GM23338 (cell line): Measurements from ENCODE around the gene IRX5. TPM values are rescaled to one million over a fixed set of nuclear protein-coding genes. Genes with fewer than 3 reads are reported as not detected.

Experiments used
- ATAC-seq: fragments of 200-7000 bp; cut with Tn5 transposase; 3 replicates; pipeline ENCODE4 v1.9.1; 2020
- DNase-seq: peaks from one replicate; pipeline ENCODE4 v3.0.0-alpha.2; 2015; ENCODE audit warnings: low spot score
- H2AFZ ChIP-seq: fragments of 200-600 bp; sonication (generic); 2 replicates; pipeline ENCODE4 v1.8.0; 2016; ENCODE audit warnings: antibody characterized with exemption, mild to moderate bottlenecking, moderate library complexity
- H3F3A ChIP-seq: fragments of 200-600 bp; sonication (generic); replicated peaks from 2 replicates; pipeline ENCODE4 v1.8.0; 2017; ENCODE audit warnings: antibody characterized with exemption, mixed run types, low read depth
- H3K27ac ChIP-seq: fragments of 200-600 bp; sonication (generic); 2 replicates; pipeline ENCODE4 v1.6.1; 2016; ENCODE audit warnings: low read depth
- H3K27me3 ChIP-seq: fragments of 200-600 bp; sonication (generic); 2 replicates; pipeline ENCODE4 v1.8.0; 2016; ENCODE audit warnings: mild to moderate bottlenecking, mixed run types, moderate library complexity; ENCODE audit not compliant: insufficient read depth
- H3K36me3 ChIP-seq: fragments of 200-600 bp; sonication (generic); 2 replicates; pipeline ENCODE4 v1.8.0; 2016; ENCODE audit warnings: mild to moderate bottlenecking; ENCODE audit not compliant: insufficient read depth
- H3K4me1 ChIP-seq: fragments of 200-600 bp; sonication (generic); 2 replicates; pipeline ENCODE4 v1.8.0; 2016; ENCODE audit warnings: mild to moderate bottlenecking, moderate library complexity; ENCODE audit not compliant: insufficient read depth
- H3K4me2 ChIP-seq: fragments of 200-600 bp; sonication (generic); 2 replicates; pipeline ENCODE4 v1.7.1; 2017; ENCODE audit warnings: mixed run types
- H3K4me3 ChIP-seq: fragments of 200-600 bp; sonication (generic); 2 replicates; pipeline ENCODE4 v1.6.1; 2016; ENCODE audit warnings: mixed run types
- H3K79me2 ChIP-seq: fragments of 200-600 bp; sonication (generic); replicated peaks from 2 replicates; pipeline ENCODE4 v1.8.0; 2017; ENCODE audit warnings: mild to moderate bottlenecking; ENCODE audit not compliant: insufficient read depth
- H3K9me2 ChIP-seq: fragments of 200-600 bp; sonication (generic); 2 replicates; pipeline ENCODE4 v1.8.0; 2017; ENCODE audit not compliant: insufficient read depth
- H4K20me1 ChIP-seq: fragments of 200-600 bp; sonication (generic); replicated peaks from 2 replicates; pipeline ENCODE4 v1.8.0; 2017; ENCODE audit warnings: mild to moderate bottlenecking; ENCODE audit not compliant: insufficient read depth
- H3K27ac Mint-ChIP-seq: 2 replicates; pipeline ENCODE4 v1.8.0; 2020; ENCODE audit warnings: inconsistent platforms, mild to moderate bottlenecking, moderate library complexity, mixed read lengths
- H3K27me3 Mint-ChIP-seq: 3 replicates; pipeline ENCODE4 v1.8.0; 2022; ENCODE audit warnings: low read depth, mild to moderate bottlenecking, moderate library complexity, mixed read lengths, inconsistent platforms; ENCODE audit not compliant: insufficient read depth, poor library complexity
- H3K36me3 Mint-ChIP-seq: 3 replicates; pipeline ENCODE4 v1.8.0; 2021; ENCODE audit warnings: low read depth, mild to moderate bottlenecking, inconsistent platforms, moderate library complexity, mixed read lengths
- H3K4me1 Mint-ChIP-seq: 3 replicates; pipeline ENCODE4 v1.8.0; 2020; ENCODE audit warnings: mild to moderate bottlenecking, inconsistent platforms, mixed read lengths
- H3K4me3 Mint-ChIP-seq: 3 replicates; pipeline ENCODE4 v1.8.0; 2021; ENCODE audit warnings: moderate library complexity, mild to moderate bottlenecking, inconsistent platforms, mixed read lengths
- H3K9me3 Mint-ChIP-seq: 3 replicates; pipeline ENCODE4 v1.8.0; 2020; ENCODE audit warnings: moderate library complexity, mild to moderate bottlenecking, inconsistent platforms, mixed read lengths
- CREB1 ChIP-seq: fragments of 250-450 bp; sonication (Bioruptor Pico); IDR thresholded peaks from 2 replicates; pipeline ENCODE4 v1.5.0; 2020; ENCODE audit warnings: low read depth, mild to moderate bottlenecking, moderate library complexity
- CTCF ChIP-seq, 2 experiments: fragments of 200-600 bp in 1 of 2; sonication (generic) in 1 of 2; conservative IDR thresholded peaks; 2 replicates each; pipeline versions ENCODE4 v1.5.1 to v1.6.1; 2016 to 2017; ENCODE audit warnings: antibody characterized with exemption in 2 of 2, low read depth in 2 of 2, mild to moderate bottlenecking in 2 of 2, moderate library complexity in 1 of 2
- EZH2 ChIP-seq: fragments of 200-600 bp; sonication (generic); IDR thresholded peaks from one replicate; pipeline ENCODE4 v1.8.0; 2017; ENCODE audit warnings: antibody characterized with exemption, mild to moderate bottlenecking, low read depth; ENCODE audit not compliant: unreplicated experiment
- EZH2phosphoT487 ChIP-seq: fragments of 200-600 bp; sonication (generic); IDR thresholded peaks from one replicate; pipeline ENCODE4 v1.8.1; 2018; ENCODE audit warnings: antibody characterized with exemption; ENCODE audit not compliant: unreplicated experiment
- JUNB ChIP-seq: IDR thresholded peaks from one replicate; pipeline ENCODE4 v1.6.1; 2016; ENCODE audit warnings: antibody characterized with exemption; ENCODE audit not compliant: unreplicated experiment
- NANOG ChIP-seq: IDR thresholded peaks from 2 replicates; pipeline ENCODE4 v1.6.1; 2016; ENCODE audit warnings: antibody characterized with exemption, borderline replicate concordance
- POLR2AphosphoS5 ChIP-seq: IDR thresholded peaks from 2 replicates; pipeline ENCODE4 v1.6.1; 2016; ENCODE audit warnings: antibody characterized with exemption, low read depth
- REST ChIP-seq: IDR thresholded peaks from one replicate; pipeline ENCODE4 v1.6.1; 2018; ENCODE audit warnings: antibody characterized with exemption; ENCODE audit not compliant: unreplicated experiment
- STAT1 ChIP-seq: IDR thresholded peaks from one replicate; pipeline ENCODE4 v1.6.1; 2016; ENCODE audit warnings: antibody characterized with exemption; ENCODE audit not compliant: unreplicated experiment
- ZNF114 ChIP-seq: fragments of 250-450 bp; sonication (Bioruptor Pico); IDR thresholded peaks from 2 replicates; pipeline ENCODE4 v1.5.0; 2020; ENCODE audit warnings: mild to moderate bottlenecking, moderate library complexity
- polyA plus RNA-seq: library from polyadenylated mRNA; unstranded; fragments of >200 nt; fragmentation: Nextera tagmentation; extraction: Ambion mirVana; gene quantifications from 2 replicates; pipeline ENCODE4 v1.2.1, GENCODE V29; 2016
- total RNA-seq: library from RNA; depleted of rRNA; stranded (reverse); fragments of >200 nt; shearing (Covaris generic); gene quantifications from 2 replicates; pipeline ENCODE4 v1.2.3, GENCODE V29; 2014
- TF ChIP-seq, protein P1 (sequence below): fragments of 250-450 bp; sonication (Bioruptor Pico); IDR thresholded peaks from 2 replicates; pipeline ENCODE4 v1.5.0; 2020; ENCODE audit warnings: mild to moderate bottlenecking, moderate library complexity
- TF ChIP-seq, protein P2 (sequence below): IDR thresholded peaks from 2 replicates; pipeline ENCODE4 v1.6.1; 2016; ENCODE audit warnings: antibody characterized with exemption

Gene IRX5
- total and polyA plus RNA-seq, 2 experiments from 2014 or later = 0.07 to 0.39 TPM

DNA sequence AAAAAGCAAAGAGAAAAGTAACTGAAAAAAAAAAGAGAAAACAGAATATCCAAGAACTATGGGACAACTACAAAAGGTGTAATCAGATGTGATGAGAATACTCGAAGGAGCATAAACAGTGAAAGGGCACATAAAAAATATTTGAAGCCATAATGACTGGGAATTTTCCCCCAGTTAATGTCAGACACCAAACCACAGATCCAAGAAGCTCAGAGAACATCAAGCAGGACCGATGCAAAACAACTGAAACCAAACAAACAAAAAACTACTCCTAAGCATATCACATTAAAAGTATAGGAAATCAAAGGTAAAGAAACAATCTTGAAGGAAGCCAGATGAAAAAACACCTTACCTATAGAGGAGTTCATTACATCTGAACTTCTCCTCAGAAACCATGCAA is 27.6 kb upstream of the IRX5 start:
- Histone ChIP-seq H3K4me2 (no peak overlapping the region), H3K27me3 (no peaks in the 10 kb centered on the region), H3K4me1 (no peaks in the 10 kb centered on the region), H2AFZ (no peak overlapping the region), H3K9me2 (no peaks in the 10 kb centered on the region), H3F3A (no peaks in the 10 kb centered on the region), H3K27ac (no peak overlapping the region), H4K20me1 (no peaks in the 10 kb centered on the region; the same call in 1 of the 2 replicates), H3K4me3 (no peak overlapping the region), H3K79me2 (no peaks in the 10 kb centered on the region), H3K36me3 (no peaks in the 10 kb centered on the region)
- TF ChIP-seq, protein P1, sequence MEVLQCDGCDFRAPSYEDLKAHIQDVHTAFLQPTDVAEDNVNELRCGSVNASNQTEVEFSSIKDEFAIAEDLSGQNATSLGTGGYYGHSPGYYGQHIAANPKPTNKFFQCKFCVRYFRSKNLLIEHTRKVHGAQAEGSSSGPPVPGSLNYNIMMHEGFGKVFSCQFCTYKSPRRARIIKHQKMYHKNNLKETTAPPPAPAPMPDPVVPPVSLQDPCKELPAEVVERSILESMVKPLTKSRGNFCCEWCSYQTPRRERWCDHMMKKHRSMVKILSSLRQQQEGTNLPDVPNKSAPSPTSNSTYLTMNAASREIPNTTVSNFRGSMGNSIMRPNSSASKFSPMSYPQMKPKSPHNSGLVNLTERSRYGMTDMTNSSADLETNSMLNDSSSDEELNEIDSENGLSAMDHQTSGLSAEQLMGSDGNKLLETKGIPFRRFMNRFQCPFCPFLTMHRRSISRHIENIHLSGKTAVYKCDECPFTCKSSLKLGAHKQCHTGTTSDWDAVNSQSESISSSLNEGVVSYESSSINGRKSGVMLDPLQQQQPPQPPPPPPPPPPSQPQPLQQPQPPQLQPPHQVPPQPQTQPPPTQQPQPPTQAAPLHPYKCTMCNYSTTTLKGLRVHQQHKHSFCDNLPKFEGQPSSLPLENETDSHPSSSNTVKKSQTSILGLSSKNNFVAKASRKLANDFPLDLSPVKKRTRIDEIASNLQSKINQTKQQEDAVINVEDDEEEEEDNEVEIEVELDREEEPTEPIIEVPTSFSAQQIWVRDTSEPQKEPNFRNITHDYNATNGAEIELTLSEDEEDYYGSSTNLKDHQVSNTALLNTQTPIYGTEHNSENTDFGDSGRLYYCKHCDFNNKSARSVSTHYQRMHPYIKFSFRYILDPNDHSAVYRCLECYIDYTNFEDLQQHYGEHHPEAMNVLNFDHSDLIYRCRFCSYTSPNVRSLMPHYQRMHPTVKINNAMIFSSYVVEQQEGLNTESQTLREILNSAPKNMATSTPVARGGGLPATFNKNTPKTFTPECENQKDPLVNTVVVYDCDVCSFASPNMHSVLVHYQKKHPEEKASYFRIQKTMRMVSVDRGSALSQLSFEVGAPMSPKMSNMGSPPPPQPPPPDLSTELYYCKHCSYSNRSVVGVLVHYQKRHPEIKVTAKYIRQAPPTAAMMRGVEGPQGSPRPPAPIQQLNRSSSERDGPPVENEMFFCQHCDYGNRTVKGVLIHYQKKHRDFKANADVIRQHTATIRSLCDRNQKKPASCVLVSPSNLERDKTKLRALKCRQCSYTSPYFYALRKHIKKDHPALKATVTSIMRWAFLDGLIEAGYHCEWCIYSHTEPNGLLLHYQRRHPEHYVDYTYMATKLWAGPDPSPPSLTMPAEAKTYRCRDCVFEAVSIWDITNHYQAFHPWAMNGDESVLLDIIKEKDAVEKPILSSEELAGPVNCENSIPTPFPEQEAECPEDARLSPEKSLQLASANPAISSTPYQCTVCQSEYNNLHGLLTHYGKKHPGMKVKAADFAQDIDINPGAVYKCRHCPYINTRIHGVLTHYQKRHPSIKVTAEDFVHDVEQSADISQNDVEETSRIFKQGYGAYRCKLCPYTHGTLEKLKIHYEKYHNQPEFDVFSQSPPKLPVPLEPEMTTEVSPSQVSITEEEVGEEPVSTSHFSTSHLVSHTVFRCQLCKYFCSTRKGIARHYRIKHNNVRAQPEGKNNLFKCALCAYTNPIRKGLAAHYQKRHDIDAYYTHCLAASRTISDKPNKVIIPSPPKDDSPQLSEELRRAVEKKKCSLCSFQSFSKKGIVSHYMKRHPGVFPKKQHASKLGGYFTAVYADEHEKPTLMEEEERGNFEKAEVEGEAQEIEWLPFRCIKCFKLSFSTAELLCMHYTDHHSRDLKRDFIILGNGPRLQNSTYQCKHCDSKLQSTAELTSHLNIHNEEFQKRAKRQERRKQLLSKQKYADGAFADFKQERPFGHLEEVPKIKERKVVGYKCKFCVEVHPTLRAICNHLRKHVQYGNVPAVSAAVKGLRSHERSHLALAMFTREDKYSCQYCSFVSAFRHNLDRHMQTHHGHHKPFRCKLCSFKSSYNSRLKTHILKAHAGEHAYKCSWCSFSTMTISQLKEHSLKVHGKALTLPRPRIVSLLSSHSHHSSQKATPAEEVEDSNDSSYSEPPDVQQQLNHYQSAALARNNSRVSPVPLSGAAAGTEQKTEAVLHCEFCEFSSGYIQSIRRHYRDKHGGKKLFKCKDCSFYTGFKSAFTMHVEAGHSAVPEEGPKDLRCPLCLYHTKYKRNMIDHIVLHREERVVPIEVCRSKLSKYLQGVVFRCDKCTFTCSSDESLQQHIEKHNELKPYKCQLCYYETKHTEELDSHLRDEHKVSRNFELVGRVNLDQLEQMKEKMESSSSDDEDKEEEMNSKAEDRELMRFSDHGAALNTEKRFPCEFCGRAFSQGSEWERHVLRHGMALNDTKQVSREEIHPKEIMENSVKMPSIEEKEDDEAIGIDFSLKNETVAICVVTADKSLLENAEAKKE (CRISPR knock-in tag) = no peak
- TF ChIP-seq POLR2AphosphoS5 (no peak), EZH2 (no peak), CTCF (conservative IDR thresholded peaks at IDR 0.05; ENCODE audit: low read depth in 2 of 2) (no peak), REST (no peak), ZNF114 (CRISPR knock-in tag) (no peak), JUNB (no peak), CREB1 (no peak), EZH2phosphoT487 (no peak), STAT1 (no peak), NANOG (no peak)
- TF ChIP-seq, protein P2, sequence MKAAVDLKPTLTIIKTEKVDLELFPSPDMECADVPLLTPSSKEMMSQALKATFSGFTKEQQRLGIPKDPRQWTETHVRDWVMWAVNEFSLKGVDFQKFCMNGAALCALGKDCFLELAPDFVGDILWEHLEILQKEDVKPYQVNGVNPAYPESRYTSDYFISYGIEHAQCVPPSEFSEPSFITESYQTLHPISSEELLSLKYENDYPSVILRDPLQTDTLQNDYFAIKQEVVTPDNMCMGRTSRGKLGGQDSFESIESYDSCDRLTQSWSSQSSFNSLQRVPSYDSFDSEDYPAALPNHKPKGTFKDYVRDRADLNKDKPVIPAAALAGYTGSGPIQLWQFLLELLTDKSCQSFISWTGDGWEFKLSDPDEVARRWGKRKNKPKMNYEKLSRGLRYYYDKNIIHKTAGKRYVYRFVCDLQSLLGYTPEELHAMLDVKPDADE = no peak
- no peak overlapping the region for H3K27ac Mint-ChIP-seq
- DNase-seq (no peak), ATAC-seq (no peak)
- H3K4me3 Mint-ChIP-seq = no peak overlapping the region
- no peaks in the 10 kb centered on the region for H3K27me3 Mint-ChIP-seq
- no peaks in the 10 kb centered on the region for H3K4me1 Mint-ChIP-seq
- H3K36me3 Mint-ChIP-seq = no peaks in the 10 kb centered on the region
- H3K9me3 Mint-ChIP-seq = no peaks in the 10 kb centered on the region
